Thoracic aorta (tissue), 2 donors: ENCODE data around the gene DAB2IP. TPM values are rescaled to one million over a fixed set of nuclear protein-coding genes. Genes with fewer than 3 reads are reported as not detected.

ENCODE experiments used
- ATAC-seq: fragments of 150-250 bp; one replicate; pipeline ENCODE4 v1.8.0; 2017; ENCODE audit warnings: low read depth; ENCODE audit not compliant: insufficient number of reproducible peaks, low FRiP score
- DNase-seq: peaks from one replicate; pipeline ENCODE4 v3.0.0-alpha.2; 2020; ENCODE audit warnings: low spot score
- H3K27ac ChIP-seq, 2 donors: fragments of 200-600 bp; sonication (generic); 1 replicate in 1 of 2; 2 replicates in 1 of 2; pipeline ENCODE4 v1.5.1; 2016; ENCODE audit warnings: mild to moderate bottlenecking in 2 of 2, moderate library complexity in 2 of 2
- H3K27me3 ChIP-seq: fragments of 200-600 bp; sonication (generic); replicated peaks from 2 replicates; pipeline ENCODE4 v1.6.0; 2016; ENCODE audit warnings: mild to moderate bottlenecking; ENCODE audit not compliant: insufficient read depth
- H3K36me3 ChIP-seq: fragments of 200-600 bp; sonication (generic); one replicate; pipeline ENCODE4 v1.5.1; 2016
- H3K4me1 ChIP-seq, 2 donors: fragments of 200-600 bp; sonication (generic); 1 replicate in 1 of 2; 2 replicates in 1 of 2; pipeline versions ENCODE4 v1.5.1 to v1.6.0; 2016; ENCODE audit warnings: low read depth in 2 of 2, mild to moderate bottlenecking in 1 of 2; ENCODE audit not compliant: control insufficient read depth in 1 of 2
- H3K4me3 ChIP-seq: fragments of 200-600 bp; sonication (generic); 2 replicates; pipeline ENCODE4 v1.5.1; 2016; ENCODE audit warnings: mild to moderate bottlenecking
- H3K9me3 ChIP-seq: fragments of 200-600 bp; sonication (generic); 2 replicates; pipeline ENCODE4 v1.5.1; 2016
- total RNA-seq, 2 donors: library from RNA; depleted of rRNA; stranded (reverse); fragments of >200 nt; gene quantifications; one replicate each; pipeline versions ENCODE4 v1.1.0 to v1.2.3, GENCODE V29; 2016
- TF ChIP-seq, protein P1 (sequence below): fragments of 200-600 bp; sonication (generic); IDR thresholded peaks from one replicate; pipeline ENCODE4 v1.5.1; 2019; ENCODE audit warnings: antibody characterized with exemption

DAB2IP gene
- total RNA-seq, 2 donors from 2014 or later, result 87.4 to 104 TPM

DNA sequence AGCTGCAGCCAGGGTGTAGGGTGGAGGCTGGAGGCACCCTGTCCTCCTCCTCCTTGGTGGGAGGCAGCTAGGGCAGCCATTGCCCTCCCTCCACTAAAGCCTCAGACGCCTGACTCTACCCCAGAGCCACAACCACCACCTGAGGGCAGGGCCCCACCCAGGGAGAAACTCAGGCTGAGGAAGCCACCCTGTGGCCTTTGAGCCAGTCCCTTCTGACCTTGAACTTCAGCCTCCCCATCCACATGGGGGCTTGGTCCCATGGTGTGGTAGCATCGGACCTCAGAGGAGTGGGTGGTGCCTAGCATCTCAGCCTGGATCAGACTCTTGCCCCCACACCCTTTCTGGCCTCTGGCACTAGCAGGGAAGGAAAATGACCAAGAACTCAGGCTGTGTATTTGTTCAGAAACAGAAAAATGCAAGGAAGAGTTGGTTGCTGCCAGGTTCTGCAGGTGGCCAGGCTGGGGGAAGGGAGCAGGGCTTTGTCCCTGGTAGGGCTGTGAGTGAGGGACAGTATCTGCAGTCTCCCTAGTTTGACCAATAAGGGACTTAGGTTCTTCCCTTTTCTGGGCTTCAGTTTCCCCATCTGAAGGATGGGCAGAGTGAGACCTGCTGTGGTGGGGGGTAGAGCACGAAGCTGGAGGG, 3.2 kb downstream of the DAB2IP start:
- H3K4me3 ChIP-seq, result no peak overlapping the region
- no peak for DNase-seq
- H3K9me3 ChIP-seq, result no peaks in the 10 kb centered on the region
- no peak for ATAC-seq
- H3K36me3 ChIP-seq, result no peaks in the 10 kb centered on the region
- TF ChIP-seq, protein P1, sequence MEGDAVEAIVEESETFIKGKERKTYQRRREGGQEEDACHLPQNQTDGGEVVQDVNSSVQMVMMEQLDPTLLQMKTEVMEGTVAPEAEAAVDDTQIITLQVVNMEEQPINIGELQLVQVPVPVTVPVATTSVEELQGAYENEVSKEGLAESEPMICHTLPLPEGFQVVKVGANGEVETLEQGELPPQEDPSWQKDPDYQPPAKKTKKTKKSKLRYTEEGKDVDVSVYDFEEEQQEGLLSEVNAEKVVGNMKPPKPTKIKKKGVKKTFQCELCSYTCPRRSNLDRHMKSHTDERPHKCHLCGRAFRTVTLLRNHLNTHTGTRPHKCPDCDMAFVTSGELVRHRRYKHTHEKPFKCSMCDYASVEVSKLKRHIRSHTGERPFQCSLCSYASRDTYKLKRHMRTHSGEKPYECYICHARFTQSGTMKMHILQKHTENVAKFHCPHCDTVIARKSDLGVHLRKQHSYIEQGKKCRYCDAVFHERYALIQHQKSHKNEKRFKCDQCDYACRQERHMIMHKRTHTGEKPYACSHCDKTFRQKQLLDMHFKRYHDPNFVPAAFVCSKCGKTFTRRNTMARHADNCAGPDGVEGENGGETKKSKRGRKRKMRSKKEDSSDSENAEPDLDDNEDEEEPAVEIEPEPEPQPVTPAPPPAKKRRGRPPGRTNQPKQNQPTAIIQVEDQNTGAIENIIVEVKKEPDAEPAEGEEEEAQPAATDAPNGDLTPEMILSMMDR, result no peak
- no peaks in the 10 kb centered on the region for H3K27me3 ChIP-seq
- H3K27ac ChIP-seq, result no peak overlapping the region
- H3K4me1 ChIP-seq, result peaks cover 16 to 47% of the 10 kb centered on the region in 2 donors

DNA sequence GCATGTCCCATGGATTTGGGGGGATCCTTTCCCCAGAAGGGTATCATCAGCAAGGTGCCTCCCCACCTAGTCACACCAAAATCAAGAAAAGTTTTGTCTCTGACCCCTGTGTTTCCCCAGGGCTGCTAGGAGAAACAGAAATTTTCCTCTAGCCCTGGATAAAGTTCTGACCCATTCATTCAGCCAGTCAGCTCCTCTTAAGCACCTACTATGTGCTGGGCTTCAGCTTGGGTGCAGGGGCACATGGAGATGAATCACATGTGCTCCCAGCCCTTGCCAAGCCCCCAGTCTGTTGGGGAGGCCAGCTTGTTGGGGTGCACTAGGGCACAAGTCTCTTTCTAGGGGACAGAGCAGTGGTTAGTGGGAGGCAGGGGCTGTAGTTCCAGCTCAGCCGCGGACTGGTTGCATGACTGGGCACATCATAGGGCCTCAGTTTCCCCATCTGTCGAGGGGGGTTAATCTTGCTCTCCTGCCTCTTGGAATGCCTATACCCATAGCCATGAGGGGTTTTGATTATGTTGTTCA, 3.9 kb downstream of the DAB2IP start:
- Histone ChIP-seq H3K36me3 (no peaks in the 10 kb centered on the region), H3K9me3 (no peaks in the 10 kb centered on the region), H3K4me3 (no peak overlapping the region), H3K4me1 (peaks cover 16 to 43% of the 10 kb centered on the region in 2 donors), H3K27ac (no peak overlapping the region), H3K27me3 (no peaks in the 10 kb centered on the region)
- no peak for DNase-seq
- ATAC-seq, result no peak
- TF ChIP-seq, protein P1, result no peak

DNA sequence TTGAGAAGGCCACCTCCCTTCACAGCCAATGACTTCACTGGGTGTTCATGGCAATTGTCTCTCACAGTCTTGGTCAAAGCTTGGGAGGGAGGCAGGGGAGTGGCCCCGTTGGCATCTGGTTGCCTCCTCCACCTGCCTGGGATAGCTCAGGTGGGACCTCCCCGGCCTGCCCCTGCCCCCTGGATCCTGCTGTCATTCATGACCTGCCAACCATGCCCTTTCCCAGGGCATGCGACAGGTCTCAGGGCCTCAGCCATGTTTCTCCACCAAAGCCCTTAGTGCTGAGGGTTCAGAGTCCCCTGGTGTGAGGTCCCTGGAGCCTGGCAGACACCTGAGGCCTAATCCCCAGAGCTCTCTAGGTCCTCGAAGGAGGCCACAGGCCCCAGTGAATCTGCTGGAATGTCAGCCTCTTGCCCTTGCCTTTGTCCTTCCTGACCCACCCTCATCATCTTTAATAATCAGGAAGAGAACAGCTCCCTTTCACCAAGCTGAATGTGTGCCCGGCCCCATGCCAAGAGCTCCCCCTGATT, 5.6 kb downstream of the DAB2IP start:
- no peak overlapping the region for H3K4me3 ChIP-seq
- H3K36me3 ChIP-seq, result no peaks in the 10 kb centered on the region
- ATAC-seq, result no peak
- H3K4me1 ChIP-seq, result peaks cover 6 to 30% of the 10 kb centered on the region in 2 donors
- H3K9me3 ChIP-seq, result no peaks in the 10 kb centered on the region
- TF ChIP-seq, protein P1, result no peak
- no peaks in the 10 kb centered on the region for H3K27me3 ChIP-seq
- DNase-seq, result no peak
- H3K27ac ChIP-seq, result no peak overlapping the region

DNA sequence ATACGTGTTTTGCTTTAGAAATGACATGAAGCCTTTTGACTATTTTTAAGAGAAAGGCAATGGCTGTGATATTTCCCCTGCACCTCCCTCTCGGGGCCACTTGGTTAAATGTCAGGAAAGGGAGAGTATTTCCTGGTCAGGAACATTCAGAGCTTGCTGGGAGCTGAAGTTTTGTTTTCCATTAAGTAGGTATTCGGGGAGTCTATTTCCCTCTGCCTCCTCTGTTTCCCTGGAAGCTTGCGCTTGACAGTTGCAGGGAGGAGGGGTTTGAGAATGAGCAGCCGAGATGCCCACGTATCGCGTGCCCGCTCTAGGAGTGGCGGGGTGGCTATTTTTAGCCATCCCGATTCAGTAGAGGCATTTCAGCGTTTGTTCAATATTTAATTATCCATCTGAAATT, 6.7 kb downstream of the DAB2IP start:
- Histone ChIP-seq H3K27ac (no peak overlapping the region), H3K4me1 (peaks cover 3 to 31% of the 10 kb centered on the region in 2 donors), H3K27me3 (no peaks in the 10 kb centered on the region), H3K9me3 (no peaks in the 10 kb centered on the region), H3K36me3 (no peaks in the 10 kb centered on the region), H3K4me3 (peak overlapping the region; percentile 64)
- DNase-seq (no peak), ATAC-seq (no peak)
- TF ChIP-seq, protein P1, result peak; percentile 35

DNA sequence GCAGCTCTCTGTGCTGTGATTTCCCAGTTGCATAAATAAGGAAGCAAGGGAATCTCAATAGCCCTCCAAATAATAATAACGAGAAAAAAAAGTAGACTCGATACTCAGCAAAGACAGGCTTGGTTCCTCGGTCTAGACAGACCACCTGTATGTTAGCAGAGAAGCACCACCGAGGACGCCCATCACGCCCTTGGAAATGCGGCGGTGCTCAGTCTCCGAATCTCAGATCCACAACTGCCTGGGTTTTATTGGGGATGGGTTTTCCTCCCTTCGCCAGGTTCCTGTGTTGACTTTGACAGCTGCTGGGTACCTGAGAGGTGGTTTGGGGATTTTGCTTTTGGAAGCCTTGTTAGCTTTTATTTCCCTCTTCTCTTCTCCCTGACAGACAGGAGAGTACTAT, 7.2 kb downstream of the DAB2IP start:
- H3K4me1 ChIP-seq, result peaks cover 3 to 34% of the 10 kb centered on the region in 2 donors
- H3K27ac ChIP-seq, result no peak overlapping the region
- H3K4me3 ChIP-seq, result peak overlapping the region; percentile 64
- TF ChIP-seq, protein P1, result no peak
- ATAC-seq (no peak), DNase-seq (no peak)
- H3K9me3 ChIP-seq, result no peaks in the 10 kb centered on the region
- no peaks in the 10 kb centered on the region for H3K27me3 ChIP-seq
- no peaks in the 10 kb centered on the region for H3K36me3 ChIP-seq
